Common myeloid progenitor, CD34-positive (primary cell): ENCODE results near the gene ABCF3.

ENCODE experiments used
- CTCF ChIA-PET: fragments of 350-600 bp; sonication (Branson Sonifier 250); formaldehyde crosslinking; loops from one replicate; lab custom pipeline; 2021; ENCODE audit warnings: antibody characterized with exemption; lab: Charles Lee
- POLR2A ChIA-PET: fragments of 350-600 bp; sonication (Branson Sonifier 250); formaldehyde crosslinking; loops from one replicate; lab custom pipeline; 2021; ENCODE audit warnings: antibody characterized with exemption; lab: Charles Lee
- DNase-seq, 3 donors: peaks; one replicate each; pipeline versions ENCODE4 v3.0.0 to v3.0.0-alpha.2; 2013
- H3K27ac ChIP-seq, 2 experiments: 1 replicate in 1 of 2; 2 replicates in 1 of 2; pipeline ENCODE4 v1.7.0; 2013; ENCODE audit warnings: inconsistent platforms in 2 of 2, low read length in 2 of 2, mild to moderate bottlenecking in 2 of 2, low read depth in 1 of 2, moderate library complexity in 1 of 2; ENCODE audit not compliant: severe bottlenecking in 2 of 2, insufficient read depth in 1 of 2, poor library complexity in 1 of 2
- H3K27me3 ChIP-seq, 5 experiments: replicated peaks in 2 of 5; 1 replicate in 3 of 5; 2 replicates in 2 of 5; pipeline versions ENCODE4 v1.6.1 to v1.7.0; 2013; ENCODE audit warnings: low read length in 4 of 5, mild to moderate bottlenecking in 2 of 5, moderate library complexity in 2 of 5, inconsistent platforms in 1 of 5; ENCODE audit not compliant: insufficient read depth in 5 of 5, control insufficient read depth in 4 of 5
- H3K36me3 ChIP-seq, 4 experiments: 1 replicate in 2 of 4; 2 replicates in 2 of 4; pipeline versions ENCODE4 v1.6.1 to v1.7.0; 2013; ENCODE audit warnings: low read length in 3 of 4, control low read depth in 1 of 4, mild to moderate bottlenecking in 1 of 4; ENCODE audit not compliant: control insufficient read depth in 4 of 4, insufficient read depth in 4 of 4
- H3K4me1 ChIP-seq, 4 experiments: 1 replicate in 3 of 4; 2 replicates in 1 of 4; pipeline versions ENCODE4 v1.6.1 to v1.7.1; 2013; ENCODE audit warnings: low read length in 3 of 4, mild to moderate bottlenecking in 3 of 4, control low read depth in 1 of 4, inconsistent platforms in 1 of 4, moderate library complexity in 1 of 4; ENCODE audit not compliant: control insufficient read depth in 4 of 4, insufficient read depth in 4 of 4; ENCODE audit errors: control extremely low read depth in 1 of 4
- H3K4me3 ChIP-seq, 7 experiments: 1 replicate in 4 of 7; 2 replicates in 3 of 7; pipeline versions ENCODE4 v1.5.1 to v1.7.0; 2013; ENCODE audit warnings: mild to moderate bottlenecking in 7 of 7, low read length in 6 of 7, moderate library complexity in 6 of 7, inconsistent platforms in 2 of 7, low read depth in 2 of 7, control low read depth in 1 of 7; ENCODE audit not compliant: insufficient read depth in 4 of 7, control insufficient read depth in 1 of 7; ENCODE audit errors: extremely low read depth in 1 of 7
- H3K9me3 ChIP-seq, 5 experiments: 1 replicate in 4 of 5; 2 replicates in 1 of 5; pipeline versions ENCODE4 v1.6.1 to v1.7.1; 2013; ENCODE audit warnings: low read length in 4 of 5, mild to moderate bottlenecking in 2 of 5, inconsistent platforms in 1 of 5, low read depth in 1 of 5, moderate library complexity in 1 of 5; ENCODE audit not compliant: control insufficient read depth in 4 of 5, insufficient read depth in 2 of 5; ENCODE audit errors: control extremely low read depth in 1 of 5
- WGBS: methylation state at CpG from one replicate; pipeline ENCODE4 v1.1.5; 2013; ENCODE audit not compliant: insufficient coverage; 5-methylcytosine and 5-hydroxymethylcytosine counted together

ABCF3 gene

DNA sequence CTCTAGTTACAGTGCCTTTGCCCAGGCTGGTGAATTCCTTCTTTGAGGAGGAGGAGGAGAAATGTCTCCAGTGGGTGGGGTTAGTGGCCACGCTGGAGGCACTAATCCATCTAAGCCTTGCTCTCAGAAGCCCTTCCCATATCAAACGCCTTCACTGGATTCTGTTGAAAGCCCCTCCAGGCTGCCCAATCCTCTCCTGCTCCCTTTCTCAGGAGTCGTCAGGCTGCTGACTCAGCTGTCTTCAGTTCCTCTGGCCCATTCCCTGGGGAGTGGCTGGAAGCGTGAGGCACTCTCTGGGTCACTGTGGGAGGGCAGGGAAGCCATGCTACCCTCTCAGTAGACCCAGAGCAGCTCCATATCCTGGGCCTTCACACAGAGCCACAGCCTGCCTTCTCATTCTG is 8.7 kb upstream of the ABCF3 start:
- peaks cover 2 to 20% (median 20%) of the 10 kb centered on the region in 4 experiments for H3K4me1 ChIP-seq
- ChIA-PET CTCF (interaction anchor here (0.6 to 1.3 kb wide), 5 partner anchors 11 to 629 kb away, joined by 3 read pairs; partner anchors contain the start of gene EEF1AKMT4), POLR2A (no interaction called here)
- H3K36me3 ChIP-seq: peaks cover 22 to 57% (median 48%) of the 10 kb centered on the region in 4 experiments
- no peak overlapping the region for H3K4me3 ChIP-seq
- peak overlapping the region in 1 of 2 experiments; percentile 82 for H3K27ac ChIP-seq
- no peak for DNase-seq
- no peaks in the 10 kb centered on the region for H3K9me3 ChIP-seq
- H3K27me3 ChIP-seq: no peaks in the 10 kb centered on the region
- 81% methylated on average over 3 of the region's 4 CpGs for WGBS

DNA sequence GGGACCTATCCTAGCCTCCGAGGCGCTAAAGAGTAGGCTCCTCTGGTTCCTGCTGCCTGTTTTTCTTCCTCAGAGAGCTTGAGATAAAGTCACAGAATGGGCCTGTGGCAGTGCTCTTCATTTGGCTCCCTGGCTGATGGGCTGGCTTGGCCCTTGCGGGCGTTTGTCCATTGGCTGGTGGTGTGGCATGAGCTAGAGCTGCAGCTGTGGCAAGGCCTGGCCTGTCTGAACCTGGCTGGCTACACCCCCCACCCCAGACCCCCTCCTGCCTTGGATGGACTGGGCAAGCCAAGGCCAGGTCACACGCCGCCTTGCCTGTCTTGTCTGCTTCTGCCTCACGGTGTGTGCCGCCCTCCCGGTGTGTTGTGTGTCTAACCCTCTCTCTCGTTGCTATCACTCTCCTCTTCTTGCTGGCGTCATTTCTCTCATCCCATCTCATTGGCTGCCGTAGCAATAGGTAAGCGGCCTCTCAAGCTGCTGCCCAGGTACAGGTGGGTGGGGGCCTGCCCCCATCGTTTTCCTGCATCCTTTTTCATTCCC is 8.2 kb upstream of the ABCF3 start:
- Histone ChIP-seq H3K4me1 (peaks cover 2 to 20% (median 20%) of the 10 kb centered on the region in 4 experiments), H3K4me3 (no peak overlapping the region), H3K9me3 (no peaks in the 10 kb centered on the region), H3K27ac (peak overlapping the region in 1 of 2 experiments; percentile 82), H3K27me3 (no peaks in the 10 kb centered on the region), H3K36me3 (peaks cover 27 to 62% (median 53%) of the 10 kb centered on the region in 4 experiments)
- ChIA-PET POLR2A (no interaction called here), CTCF (interaction anchor here (0.6 to 1.3 kb wide), 4 partner anchors 50 to 630 kb away, joined by 3 read pairs; partner anchors contain the start of gene EEF1AKMT4)
- WGBS: 93% methylated on average over 11 of the region's 14 CpGs
- no peak for DNase-seq

DNA sequence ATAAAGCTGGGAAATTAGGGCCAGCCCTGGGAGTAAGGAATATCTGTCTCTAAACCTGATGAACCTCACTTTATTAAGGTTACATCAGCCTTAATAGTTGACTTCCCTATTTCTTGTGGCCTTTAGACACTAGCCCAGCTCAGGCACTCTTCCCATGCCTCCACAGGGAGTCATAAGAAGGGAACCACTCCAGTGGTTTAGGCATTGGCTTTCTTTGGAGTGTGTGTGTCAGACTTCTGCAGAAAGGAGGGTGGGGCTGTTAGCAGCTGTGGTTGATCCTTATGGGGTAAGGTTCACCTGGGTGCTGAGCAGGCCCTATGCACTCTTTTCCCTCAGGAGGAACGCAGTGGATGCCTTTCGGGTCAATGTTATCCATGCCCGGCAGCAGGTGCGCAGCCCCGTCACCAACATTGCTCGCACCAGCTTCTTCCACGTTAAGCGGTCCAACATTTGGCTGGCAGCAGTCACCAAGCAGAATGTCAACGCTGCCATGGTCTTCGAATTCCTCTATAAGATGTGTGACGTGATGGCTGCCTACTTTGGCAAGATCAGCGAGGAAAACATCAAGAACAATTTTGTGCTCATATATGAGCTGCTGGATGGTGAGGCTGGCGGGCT is 7.4 kb upstream of the ABCF3 start:
- H3K4me1 ChIP-seq: peaks cover 2 to 20% (median 20%) of the 10 kb centered on the region in 4 experiments
- POLR2A ChIA-PET: no interaction called here
- H3K27me3 ChIP-seq: no peaks in the 10 kb centered on the region
- H3K4me3 ChIP-seq: no peak overlapping the region
- peaks cover 30 to 70% (median 60%) of the 10 kb centered on the region in 4 experiments for H3K36me3 ChIP-seq
- no peaks in the 10 kb centered on the region for H3K9me3 ChIP-seq
- DNase-seq: no peak
- CTCF ChIA-PET: interaction anchor here (0.5 to 0.9 kb wide), 2 partner anchors 49 to 136 kb away, joined by 3 read pairs; no protein-coding TSS in a partner anchor
- H3K27ac ChIP-seq: no peak overlapping the region
- WGBS: 97% methylated on average over 13 of the region's 13 CpGs

DNA sequence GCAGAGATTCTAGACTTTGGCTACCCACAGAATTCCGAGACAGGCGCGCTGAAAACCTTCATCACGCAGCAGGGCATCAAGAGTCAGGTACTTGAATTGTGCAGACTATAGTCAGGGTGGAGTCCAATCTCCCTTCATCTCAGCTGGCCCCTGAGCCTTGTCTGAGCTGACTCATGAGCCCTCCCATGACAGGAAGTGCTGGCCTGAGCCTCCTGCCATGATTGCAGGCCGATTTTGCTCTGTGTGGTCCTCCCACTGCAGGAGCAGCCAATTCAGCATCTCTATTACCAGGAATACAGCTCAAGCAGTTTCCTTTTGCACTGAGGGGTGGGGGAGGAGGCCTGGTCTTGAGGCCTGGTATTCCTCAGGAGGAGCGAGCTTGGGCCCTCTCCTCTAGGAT is 5.8 kb upstream of the ABCF3 start:
- Histone ChIP-seq H3K4me3 (no peak overlapping the region), H3K4me1 (peaks cover 4 to 22% (median 20%) of the 10 kb centered on the region in 4 experiments), H3K9me3 (no peaks in the 10 kb centered on the region), H3K36me3 (peaks cover 33 to 78% (median 69%) of the 10 kb centered on the region in 4 experiments), H3K27me3 (no peaks in the 10 kb centered on the region), H3K27ac (no peak overlapping the region)
- no peak for DNase-seq
- POLR2A ChIA-PET: no interaction called here
- 68% methylated on average over 3 of the region's 6 CpGs for WGBS
- CTCF ChIA-PET: interaction anchor here (1.1 to 1.4 kb wide), 2 partner anchors 46 to 282 kb away, joined by 3 read pairs; no protein-coding TSS in a partner anchor

DNA sequence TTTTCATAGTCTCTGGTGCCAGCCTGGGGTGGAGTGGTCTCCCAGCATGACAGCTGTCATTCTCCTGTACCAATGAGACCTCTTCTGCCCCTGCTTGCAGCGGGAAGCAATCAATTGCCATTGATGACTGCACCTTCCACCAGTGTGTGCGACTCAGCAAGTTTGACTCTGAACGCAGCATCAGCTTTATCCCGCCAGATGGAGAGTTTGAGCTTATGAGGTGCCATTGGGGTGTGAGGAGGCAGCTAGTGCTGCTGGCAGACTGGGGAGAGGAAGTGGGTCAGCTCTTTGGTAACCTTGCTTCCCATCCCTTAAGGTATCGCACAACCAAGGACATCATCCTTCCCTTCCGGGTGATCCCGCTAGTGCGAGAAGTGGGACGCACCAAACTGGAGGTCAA is 4.4 kb upstream of the ABCF3 start:
- DNase-seq: no peak
- Histone ChIP-seq H3K4me3 (no peak overlapping the region), H3K4me1 (peaks cover 4 to 17% (median 13%) of the 10 kb centered on the region in 4 experiments), H3K27ac (no peak overlapping the region), H3K9me3 (no peaks in the 10 kb centered on the region), H3K36me3 (peaks cover 33 to 78% (median 69%) of the 10 kb centered on the region in 4 experiments), H3K27me3 (no peaks in the 10 kb centered on the region)
- 100% methylated on average over 9 of the region's 9 CpGs for WGBS
- ChIA-PET POLR2A (no interaction called here), CTCF (interaction anchor here (0.7 to 1.5 kb wide), 3 partner anchors 9 to 68 kb away, joined by 3 to 4 read pairs (median 4); partner anchors contain the start of gene EEF1AKMT4)

DNA sequence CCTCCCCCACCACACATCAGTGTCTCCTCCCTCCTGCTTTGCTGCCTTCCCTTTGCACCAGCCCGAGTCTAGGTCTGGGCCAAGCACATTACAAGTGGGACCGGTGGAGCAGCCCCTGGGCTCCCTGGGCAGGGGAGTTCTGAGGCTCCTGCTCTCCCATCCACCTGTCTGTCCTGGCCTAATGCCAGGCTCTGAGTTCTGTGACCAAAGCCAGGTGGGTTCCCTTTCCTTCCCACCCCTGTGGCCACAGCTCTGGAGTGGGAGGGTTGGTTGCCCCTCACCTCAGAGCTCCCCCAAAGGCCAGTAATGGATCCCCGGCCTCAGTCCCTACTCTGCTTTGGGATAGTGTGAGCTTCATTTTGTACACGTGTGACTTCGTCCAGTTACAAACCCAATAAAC is 2.3 kb upstream of the ABCF3 start:
- Histone ChIP-seq H3K4me1 (peaks cover 12 to 23% (median 18%) of the 10 kb centered on the region in 4 experiments), H3K27me3 (no peaks in the 10 kb centered on the region), H3K4me3 (no peak overlapping the region), H3K9me3 (no peaks in the 10 kb centered on the region), H3K27ac (no peak overlapping the region), H3K36me3 (peaks cover 34 to 71% (median 67%) of the 10 kb centered on the region in 4 experiments)
- no peak for DNase-seq
- POLR2A ChIA-PET: interaction anchor here (0.5 kb wide), 1 partner anchor 429 kb away, joined by 4 read pairs; no protein-coding TSS in a partner anchor
- WGBS: 92% methylated on average over 2 of the region's 5 CpGs
- CTCF ChIA-PET: interaction anchor here (1.0 to 2.0 kb wide), 2 partner anchors 10 to 12 kb away, joined by 3 to 7 read pairs; no protein-coding TSS in a partner anchor
